Activated CD8-positive, alpha-beta memory T cell treated with anti-CD3 and anti-CD28 coated beads for 36 hours (primary cell): Measurements from ENCODE around the gene JARID2. TPM values are rescaled to one million over a fixed set of nuclear protein-coding genes. Genes with fewer than 3 reads are reported as not detected.
"Not testable (repeated sequence)": the region's sequence is repeated elsewhere in the genome, so short reads cannot be mapped to it uniquely, and the experiment has no call there.

ENCODE experiments used
- CTCF ChIA-PET: fragments of 350-600 bp; sonication (Branson Sonifier 250); formaldehyde crosslinking; loops from one replicate; lab custom pipeline; 2021; ENCODE audit warnings: antibody characterized with exemption; lab: Charles Lee
- POLR2A ChIA-PET: fragments of 350-600 bp; sonication (Branson Sonifier 250); formaldehyde crosslinking; loops from one replicate; lab custom pipeline; 2021; ENCODE audit warnings: antibody characterized with exemption; lab: Charles Lee
- total RNA-seq, 2 experiments: library from RNA; stranded (reverse); gene quantifications; one replicate each; pipeline ENCODE4 v1.2.3, GENCODE V29; 2021

The JARID2 gene
- total RNA-seq, 2 experiments from 2014 or later = 25.9 to 26.6 TPM

DNA sequence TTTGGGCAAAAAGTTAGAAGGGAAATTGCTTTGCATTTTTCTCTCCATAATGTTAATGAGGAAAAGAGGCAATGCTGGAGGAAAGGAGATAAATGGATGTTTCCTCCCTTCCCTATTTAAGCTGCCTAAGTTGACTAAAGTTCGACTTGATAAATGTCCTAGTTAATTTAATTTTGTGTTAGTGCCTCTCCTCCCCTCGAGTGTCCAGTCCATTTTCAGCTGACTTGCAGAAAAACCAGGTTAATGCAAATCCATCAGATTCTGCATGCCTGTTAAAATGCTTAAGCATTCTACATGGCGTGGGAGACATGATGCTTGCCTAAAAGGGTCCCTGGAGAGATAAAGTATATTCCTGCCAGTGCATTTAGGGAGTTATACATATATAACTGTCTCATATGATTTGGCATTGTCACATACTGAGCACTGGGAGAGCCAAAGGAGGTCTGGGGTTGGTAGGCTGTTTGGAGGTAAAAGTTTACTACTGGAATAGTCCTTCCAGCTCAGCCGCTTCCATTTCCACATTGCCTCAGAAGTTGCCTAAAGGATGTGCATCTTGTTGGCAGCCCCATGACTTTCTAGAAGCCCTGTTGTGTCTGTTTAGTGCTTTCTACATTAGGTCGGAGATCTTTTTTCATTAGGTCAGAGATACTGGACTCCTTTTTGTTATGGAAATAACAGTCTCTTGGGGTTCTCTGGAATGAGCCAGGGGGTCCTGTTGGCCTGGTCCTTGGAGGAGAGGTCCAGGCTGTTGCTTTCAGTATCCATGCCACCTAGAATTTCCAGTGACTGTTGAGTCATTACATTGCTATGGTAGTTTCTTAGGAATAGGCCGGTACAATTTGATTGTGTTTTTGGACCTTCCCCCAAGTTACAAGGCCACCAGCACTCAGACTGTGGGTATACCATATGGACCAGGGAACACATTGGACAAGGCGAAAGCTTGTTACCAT lies 30.4 kb downstream of the JARID2 start:
- CTCF ChIA-PET = no interaction called here
- POLR2A ChIA-PET = no interaction called here

DNA sequence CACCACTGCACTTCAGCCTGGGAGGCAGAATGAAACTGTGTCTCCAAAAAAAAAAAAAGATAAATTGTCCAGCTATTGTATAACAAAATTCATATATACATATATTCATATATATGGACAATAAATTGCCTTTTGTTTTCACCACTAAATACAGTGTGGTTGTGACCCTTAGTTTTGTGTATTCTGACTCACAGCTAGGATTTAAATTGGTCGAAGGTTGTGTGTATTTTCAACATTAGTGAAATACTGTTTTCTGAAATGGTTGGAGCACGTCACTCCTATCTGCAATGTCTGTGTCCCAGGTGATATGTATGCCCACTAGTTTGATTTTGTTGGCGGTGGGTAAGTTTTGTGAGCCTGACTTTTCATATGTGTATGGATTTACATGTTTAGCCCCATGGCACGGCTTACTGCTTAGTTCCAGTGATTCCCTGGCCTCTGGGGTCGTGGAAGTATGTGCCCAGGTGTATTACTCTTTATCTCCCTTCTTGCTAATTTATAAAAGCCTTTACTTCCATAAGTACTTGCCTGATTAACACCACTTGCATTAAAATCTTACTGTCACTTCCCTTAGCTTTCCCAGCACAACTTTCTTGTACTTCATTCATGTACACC lies 33.3 kb downstream of the JARID2 start:
- ChIA-PET CTCF (no interaction called here), POLR2A (interaction anchor here (0.6 kb wide), 1 partner anchor 76 kb away, joined by 3 read pairs; no protein-coding TSS in a partner anchor)

DNA sequence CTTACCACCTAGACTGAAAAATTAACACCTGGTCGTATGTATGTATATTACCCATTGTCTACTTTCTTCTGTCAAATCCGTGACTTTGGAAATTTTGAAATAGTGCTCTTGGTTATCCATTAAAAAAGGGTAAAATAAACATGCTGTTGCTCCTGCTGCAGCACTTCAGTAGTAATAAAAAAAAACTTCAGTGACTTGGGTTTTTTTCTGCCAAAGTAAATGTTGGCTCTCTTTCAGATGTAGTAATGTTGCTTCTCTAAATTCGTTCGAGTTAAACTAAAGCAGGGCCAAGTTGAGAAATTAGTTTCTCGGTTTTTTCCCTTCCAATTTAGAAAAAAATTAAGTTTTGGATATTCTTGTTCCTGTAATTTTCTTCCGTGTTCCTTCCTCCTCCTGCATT lies 34.2 kb downstream of the JARID2 start:
- POLR2A ChIA-PET = no interaction called here
- CTCF ChIA-PET = no interaction called here

DNA sequence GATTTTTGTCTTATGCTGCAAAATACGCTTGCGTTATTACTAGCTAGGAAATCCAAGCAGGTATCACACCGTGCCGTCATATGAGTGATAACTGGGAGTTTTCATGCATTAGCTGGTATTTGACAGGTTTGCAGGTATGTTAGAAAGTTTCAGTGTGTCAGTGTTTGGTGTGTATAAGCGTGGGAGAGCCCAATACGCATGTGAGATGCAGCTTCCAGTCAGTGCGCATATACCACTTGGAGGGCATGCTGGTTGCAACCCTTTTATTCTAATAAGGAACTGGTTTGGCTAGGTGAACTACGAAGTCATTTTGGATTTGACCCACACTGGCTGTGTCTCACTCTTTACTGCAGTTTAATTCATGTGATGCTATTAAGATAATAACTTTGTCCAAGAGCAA lies 35.1 kb downstream of the JARID2 start:
- POLR2A ChIA-PET = no interaction called here
- CTCF ChIA-PET = no interaction called here

DNA sequence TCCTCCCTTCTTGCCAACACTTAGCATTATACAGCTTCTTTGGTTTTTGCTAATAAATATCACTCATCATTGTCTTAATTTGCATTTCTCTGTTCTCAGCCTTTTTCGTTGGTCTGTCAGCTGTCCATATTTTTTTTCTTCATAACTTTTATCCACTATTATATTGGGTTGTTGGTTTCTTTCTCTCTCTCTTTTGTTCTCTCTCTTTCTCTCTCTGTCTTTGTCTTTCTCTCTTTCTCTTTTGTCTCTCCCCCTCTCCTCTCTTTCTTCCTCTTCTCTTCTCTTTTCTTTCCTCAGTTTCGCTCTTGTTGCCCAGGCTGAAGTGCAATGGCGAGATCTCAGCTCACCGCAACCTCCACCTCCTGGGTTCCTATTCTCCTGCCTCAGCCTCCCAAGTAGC lies 36.5 kb downstream of the JARID2 start:
- ChIA-PET POLR2A (no interaction called here), CTCF (no interaction called here)

DNA sequence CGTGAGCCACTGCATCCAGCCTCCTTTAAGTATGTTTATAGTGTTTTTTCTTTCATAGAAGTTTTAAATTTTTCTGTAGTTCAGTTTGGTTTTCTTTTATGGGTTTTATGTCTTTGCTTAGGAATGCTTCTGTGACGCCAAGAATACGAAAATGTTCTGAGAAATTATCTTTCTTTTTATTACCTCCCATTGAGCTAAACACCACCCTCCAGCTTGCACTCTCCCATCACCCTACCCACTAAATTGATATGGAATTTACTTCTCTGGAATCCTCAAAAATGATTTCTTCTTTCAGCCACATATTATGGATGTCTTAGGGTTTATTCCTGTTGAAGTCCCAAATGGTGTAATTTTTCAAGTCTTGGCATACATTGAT lies 38.1 kb downstream of the JARID2 start:
- POLR2A ChIA-PET = no interaction called here

DNA sequence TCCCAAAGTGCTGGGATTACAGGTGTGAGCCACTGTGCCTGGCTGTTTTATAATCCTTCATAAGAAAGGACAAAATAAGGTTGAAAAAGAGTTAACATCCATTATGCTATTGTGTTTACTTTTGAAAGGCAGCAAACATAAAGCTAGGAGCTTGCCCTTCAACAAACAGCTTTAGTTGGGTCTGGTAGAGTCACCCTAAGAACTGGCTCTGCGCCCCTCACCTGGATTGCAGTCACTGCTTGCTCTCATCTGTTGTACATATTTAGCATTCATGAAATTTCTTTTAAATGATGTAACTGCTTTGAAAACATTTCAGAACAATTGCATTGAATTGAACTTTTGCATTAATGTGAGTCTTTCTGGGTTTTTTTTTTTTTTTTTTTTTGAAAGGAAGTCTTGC lies 38.9 kb downstream of the JARID2 start:
- ChIA-PET CTCF (interaction anchor here (0.7 kb wide), 1 partner anchor 1361 kb away, joined by 4 read pairs; no protein-coding TSS in a partner anchor), POLR2A (no interaction called here)

More for the DNA sequence above, 38.1 kb downstream of the JARID2 start:
- CTCF ChIA-PET = no interaction called here

DNA sequence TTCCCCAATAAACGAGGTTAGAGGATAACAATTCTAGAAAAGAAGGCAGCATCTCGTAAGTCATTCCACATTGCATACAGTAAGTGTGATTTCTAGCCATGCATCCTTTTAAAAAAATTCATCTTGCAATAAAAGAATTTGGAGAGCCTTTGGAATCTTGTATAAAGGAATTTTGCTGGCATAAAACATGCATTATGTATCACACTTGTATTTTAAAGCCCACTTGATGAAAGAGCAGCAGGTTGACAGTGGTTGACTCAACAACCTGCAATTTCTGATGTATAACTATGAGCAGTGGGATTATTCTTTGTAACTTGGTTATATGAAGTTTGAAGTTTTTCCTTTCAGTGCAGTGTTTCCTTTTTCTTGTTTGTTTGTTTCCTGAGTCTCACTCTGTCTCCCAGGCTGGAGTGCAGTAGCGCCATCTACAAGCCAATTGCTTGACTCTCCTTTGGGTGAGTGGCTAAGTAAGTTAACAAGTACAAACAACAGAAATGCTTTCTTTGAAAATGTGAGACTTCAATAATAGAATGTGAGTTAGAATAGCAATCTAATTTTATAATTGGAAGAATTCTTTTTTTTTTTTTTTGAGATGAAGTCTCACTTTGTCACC lies 39.9 kb downstream of the JARID2 start:
- ChIA-PET POLR2A (no interaction called here), CTCF (no interaction called here)

DNA sequence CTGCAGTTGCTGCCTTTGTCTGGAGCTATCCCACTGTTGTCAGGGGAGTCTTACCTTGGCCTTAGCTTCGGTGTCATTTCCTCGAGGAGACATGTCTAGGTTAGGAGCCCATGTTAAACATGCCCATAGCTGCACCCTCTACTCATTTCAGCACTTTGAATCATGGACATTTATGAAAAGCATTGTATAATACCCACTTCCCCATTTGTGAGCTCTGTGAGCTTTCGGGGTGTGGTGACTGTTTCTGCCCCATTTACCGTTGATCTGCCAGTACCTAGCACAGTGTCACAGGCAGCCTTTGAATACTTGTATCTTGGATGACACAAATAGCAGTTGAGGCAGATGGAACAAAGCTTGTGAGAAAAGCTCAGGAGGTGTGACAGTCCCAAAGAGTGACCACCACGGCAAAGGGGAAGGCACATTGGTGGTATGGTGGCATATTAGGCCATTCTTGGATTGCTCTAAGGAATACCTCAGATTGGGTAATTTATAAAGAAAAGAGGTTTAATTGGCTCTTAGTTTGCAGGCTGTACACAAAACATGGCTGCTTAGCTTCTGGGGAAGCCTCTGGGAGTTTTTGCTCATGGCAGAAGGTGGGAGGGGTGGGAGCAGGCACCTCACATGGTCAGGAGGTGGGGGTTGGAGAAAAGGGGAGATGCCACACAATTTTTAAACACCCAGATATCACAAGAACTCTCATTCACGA lies 42.0 kb downstream of the JARID2 start:
- POLR2A ChIA-PET = no interaction called here

DNA sequence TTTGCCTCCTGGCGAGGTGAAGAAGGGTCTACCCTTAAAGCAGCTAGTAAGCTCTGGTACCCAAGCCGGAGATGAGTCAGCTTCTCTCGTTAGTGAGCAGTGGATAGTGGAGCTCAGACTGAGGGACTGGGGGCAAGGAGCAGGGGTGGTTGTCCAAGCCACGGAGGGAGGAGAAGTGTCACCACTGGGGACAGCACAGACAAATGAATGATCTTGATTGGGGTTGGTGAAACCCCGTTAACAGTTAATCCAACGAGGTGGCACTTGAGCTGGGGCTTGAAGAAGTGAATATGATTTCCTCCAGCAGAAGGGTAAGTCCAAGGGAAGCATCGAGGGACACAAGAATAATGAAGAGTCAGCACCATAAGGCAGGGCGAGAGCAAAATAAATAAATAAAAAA lies 43.0 kb downstream of the JARID2 start:
- CTCF ChIA-PET = interaction anchor here (0.9 to 1.7 kb wide), 2 partner anchors 73 to 147 kb away, joined by 3 read pairs; no protein-coding TSS in a partner anchor
- POLR2A ChIA-PET = no interaction called here

More for the DNA sequence above, 42.0 kb downstream of the JARID2 start:
- CTCF ChIA-PET = no interaction called here

DNA sequence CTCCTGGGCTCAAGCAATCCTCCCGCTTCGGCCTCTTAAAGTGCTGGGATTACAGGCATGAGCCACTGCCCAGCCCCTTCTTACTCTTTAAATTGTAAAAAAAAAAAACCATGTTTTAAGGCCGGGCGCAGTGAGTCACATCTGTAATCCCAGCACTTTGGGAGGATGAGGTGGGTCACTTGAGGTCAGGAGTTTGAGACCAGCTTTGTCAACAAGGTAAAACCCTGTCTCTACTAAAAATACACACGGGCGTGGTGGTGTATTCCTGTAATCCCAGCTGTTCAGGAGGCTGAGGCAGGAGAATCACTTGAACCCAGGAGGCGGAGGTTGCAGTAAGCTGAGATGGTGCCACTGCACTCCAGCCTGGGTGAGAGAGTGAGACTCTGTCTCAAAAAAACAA lies 43.6 kb downstream of the JARID2 start:
- POLR2A ChIA-PET = not testable (repeated sequence)
- CTCF ChIA-PET = interaction anchor here (1.7 kb wide), 1 partner anchor 72 kb away, joined by 3 read pairs; no protein-coding TSS in a partner anchor

DNA sequence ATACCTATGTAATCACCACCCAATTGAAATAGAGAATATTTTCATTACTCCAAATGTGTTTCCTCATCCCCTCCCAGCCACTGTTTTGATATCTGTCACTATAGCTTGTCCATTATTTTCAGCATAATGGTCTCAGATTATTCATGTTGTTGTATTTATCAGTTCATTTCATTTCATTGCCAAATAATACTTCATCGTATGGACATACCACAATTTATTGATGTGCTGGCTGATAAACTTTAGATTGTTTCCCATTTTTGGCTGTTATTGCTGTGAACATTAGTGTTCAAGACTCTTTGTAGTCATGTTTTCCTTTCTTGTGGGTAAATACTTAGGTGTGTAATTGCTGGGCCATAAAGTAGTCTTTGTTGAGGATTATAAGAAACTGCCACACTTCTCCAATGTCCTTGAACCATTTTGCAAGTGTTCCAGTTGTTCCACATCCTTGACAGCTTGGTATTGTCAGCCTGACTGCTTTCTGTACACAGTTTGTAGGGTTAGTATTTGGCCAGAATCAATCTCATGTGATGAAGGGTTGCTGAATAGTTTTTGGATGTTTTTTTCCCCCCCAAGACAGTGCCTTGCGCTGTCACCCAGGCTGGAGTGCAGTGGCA lies 44.3 kb downstream of the JARID2 start:
- CTCF ChIA-PET = interaction anchor here (1.7 kb wide), 1 partner anchor 72 kb away, joined by 3 read pairs; no protein-coding TSS in a partner anchor
- POLR2A ChIA-PET = no interaction called here

DNA sequence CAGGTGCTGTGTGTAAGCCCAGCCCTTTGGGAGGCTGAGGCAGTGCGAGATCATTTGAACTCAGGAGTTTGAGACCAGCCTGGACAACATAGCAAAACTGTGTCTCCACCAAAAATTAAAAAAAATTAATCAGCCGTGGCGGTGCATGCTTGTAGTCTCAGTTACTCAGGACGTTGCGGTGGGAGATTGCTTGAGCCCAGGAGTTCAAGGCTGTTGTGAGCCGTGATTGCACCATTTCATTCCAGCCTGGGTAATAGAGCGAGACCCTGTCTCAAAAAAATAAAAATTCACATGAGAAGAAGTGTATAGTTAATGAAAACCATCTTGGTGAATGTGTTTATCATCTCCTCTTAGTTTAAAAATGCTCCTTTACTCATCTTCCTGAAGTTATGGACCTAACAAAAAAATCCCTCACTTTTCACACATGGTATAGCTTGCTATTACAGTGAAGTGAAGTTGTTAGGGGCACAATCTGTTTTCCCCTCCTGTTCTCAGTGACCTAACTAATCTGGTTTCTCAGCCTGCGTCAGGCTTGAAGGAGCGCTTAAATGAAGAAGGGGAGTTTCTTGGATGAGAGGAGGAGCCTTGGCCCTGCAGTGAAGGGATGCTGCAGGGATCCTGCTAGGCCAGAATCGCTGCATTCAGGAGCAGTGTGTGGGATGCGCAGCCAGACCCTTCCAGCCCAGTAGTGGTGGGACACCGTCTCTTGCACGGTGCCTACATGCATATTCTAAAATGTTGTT lies 45.3 kb downstream of the JARID2 start:
- ChIA-PET CTCF (no interaction called here), POLR2A (no interaction called here)

DNA sequence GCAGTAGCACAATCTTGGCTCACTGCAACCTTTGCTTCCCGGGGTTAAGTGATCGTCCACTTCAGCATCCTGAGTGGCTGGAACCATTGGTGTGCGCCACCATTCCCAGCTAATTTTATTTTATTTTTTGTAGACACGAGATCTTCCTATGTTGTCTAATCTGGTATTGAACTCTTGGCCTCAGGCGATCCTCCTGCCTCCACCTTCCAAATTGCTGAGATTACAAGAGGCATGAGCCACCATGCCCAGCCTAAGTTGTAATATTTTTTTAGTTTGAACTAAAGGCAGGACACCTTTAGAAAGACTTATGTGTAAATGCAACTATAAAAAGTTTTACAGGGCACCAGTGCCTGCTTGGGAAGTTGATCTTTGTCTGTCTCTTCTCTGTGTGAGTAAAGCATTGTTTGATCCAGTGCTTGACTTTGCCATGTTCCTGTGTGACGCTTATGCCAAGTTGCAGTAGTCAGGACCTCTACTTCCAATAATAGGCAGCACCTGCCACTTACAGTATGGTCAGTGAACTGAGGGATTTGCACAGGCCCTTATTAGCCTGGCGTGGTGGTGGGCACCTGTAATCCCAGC lies 46.9 kb downstream of the JARID2 start:
- POLR2A ChIA-PET = no interaction called here
- CTCF ChIA-PET = no interaction called here

DNA sequence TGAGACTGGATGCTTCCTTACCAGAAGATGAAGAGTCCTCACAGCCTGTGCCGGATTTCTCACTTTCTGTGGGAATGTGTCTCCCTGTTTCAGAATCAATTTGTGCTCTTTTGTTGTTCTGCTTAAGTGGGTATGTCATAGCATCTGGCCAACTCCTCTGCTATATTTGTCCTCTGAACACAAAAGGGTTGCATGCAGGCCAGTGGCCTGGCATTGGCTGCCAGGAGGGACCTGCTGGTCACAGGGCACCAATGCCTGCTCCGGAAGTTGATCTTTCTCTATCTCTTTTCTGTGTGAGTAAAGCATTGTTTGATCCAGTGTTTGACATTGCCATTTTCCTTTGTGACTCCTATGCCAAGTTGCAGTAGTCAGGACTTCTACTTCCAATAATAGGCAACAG lies 47.8 kb downstream of the JARID2 start:
- ChIA-PET POLR2A (no interaction called here), CTCF (no interaction called here)

DNA sequence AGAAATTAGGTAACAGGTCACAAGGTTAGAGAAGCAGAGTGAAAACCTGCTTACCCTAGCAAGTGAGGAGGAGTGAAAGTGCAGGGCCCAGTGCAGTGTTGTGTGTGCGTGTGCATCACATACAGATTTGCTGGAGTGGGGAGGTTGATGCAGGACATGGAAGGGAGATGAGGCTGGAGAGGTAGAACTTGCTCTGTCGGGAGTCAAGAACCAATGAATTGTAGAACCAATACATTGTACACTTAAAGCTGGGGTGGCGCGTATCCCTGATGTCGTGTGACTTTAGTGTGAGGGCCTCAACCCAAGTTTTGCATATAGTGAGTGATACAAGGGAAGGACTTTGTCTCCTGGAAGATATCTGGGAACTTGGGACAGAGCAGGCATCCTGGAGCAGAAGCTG lies 48.6 kb downstream of the JARID2 start:
- CTCF ChIA-PET = no interaction called here
- POLR2A ChIA-PET = no interaction called here

DNA sequence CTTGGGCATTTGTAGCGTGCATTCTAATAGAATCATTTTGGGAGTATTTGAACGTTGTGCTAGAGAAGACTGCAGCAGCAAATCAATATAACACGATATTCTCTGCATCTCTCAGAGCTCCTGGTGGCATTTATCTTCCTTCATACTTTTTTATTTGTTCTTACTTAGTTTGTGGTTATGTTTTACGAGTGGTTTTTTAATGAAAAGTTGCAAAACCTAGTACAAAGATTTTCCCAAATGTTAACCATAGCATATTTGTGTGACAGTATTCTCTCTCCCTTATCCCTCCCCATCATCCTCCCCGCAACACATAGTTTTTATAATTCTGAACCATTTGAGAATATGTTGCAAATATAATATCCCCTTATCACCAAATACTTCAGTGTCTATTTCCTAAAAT lies 50.4 kb downstream of the JARID2 start:
- ChIA-PET POLR2A (no interaction called here), CTCF (interaction anchor here (1.7 kb wide), 1 partner anchor 41 kb away, joined by 6 read pairs; no protein-coding TSS in a partner anchor)

DNA sequence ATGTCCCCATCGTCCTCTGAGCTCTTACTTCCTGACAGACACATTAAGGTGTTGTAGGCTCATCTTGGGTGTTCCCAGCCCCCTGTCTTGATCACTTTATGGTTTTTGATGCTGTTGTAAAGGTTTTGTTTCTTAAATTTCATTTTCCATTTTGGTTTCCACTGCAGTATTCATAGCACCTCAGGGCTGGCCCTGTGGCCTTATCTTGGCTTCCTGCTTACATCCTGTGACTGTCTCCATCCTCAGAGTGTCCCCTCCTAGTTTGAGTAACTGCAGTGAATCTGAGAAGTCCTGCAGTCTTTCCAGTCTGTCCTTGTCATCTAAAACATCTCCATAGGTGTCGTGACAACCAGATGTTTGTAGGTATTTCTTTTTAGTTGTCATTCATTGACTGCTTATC lies 50.9 kb downstream of the JARID2 start:
- ChIA-PET CTCF (interaction anchor here (1.7 kb wide), 1 partner anchor 41 kb away, joined by 6 read pairs; no protein-coding TSS in a partner anchor), POLR2A (no interaction called here)
